GM21825 (cell line): ENCODE data around the gene DCTD.

ENCODE experiments used
- ATAC-seq: cut with Tn5 transposase; IDR thresholded peaks from one replicate; pipeline ENCODE4 v1.9.1; 2021; ENCODE audit warnings: mild to moderate bottlenecking, moderate library complexity; ENCODE audit not compliant: unreplicated experiment

Gene DCTD

DNA sequence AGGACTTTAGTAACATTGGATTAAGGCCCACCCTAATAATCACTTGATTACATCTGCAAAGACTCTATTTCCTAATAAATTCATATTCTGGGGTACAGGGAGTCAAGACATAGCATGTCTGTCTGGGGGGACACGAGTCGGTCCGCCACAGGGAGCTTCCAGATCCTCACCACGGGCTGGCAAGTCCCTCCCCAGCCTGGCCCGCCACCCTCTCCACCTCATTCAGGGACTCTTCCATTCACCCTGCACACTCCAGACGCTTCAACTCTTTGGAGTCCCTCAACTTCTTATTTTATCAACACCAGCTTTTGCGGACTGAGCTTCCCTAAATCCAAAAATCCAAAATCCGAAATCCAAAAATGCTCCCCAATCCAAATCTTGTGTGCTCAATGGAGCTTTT is 71.2 kb downstream of the DCTD start:
- no peak for ATAC-seq

DNA sequence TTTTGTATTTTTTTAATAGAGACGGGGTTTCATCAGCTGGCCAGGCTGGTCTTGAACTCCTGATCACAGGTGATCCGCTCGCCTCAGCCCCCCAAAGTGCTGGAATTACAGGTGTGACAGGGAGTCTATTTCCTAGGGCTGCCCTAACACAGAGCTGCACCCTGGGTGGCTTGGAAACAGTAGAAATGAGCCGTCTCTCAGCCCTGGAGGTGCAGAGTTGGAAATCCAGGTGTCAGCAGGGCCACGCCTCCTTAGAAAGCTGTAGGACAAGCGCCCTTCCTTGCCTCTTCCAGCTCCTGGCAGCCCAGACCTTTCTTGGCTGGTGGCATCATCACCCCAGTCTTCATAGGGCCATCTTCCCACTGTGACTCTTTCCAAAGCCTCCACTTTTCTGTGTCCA is 71.6 kb downstream of the DCTD start:
- no peak for ATAC-seq

DNA sequence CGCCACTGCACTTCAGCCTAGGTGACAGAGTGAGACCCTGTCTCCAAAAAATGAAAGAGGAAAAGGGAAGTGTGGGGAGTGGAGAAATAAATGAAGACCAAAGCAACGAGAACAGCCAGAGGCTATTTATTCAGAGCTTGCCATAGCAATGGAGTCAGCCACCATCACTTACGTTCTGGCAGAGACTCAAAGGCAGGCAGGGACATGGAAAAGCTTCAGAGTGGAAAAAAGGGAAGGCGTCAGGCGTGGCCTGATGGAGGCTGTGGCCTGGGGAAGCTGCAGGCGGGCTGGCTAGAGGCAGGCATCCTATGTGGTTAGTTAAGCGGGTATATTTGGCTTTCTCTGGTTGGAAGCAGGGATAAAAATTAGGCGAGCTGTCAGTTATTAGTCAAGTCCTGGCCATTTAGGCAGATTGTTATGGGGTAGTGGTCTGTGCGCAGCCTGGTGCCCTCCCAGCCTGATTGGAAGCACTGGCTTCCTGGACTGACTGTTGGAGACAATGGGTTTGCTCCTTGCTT is 73.3 kb downstream of the DCTD start:
- ATAC-seq, result no peak

DNA sequence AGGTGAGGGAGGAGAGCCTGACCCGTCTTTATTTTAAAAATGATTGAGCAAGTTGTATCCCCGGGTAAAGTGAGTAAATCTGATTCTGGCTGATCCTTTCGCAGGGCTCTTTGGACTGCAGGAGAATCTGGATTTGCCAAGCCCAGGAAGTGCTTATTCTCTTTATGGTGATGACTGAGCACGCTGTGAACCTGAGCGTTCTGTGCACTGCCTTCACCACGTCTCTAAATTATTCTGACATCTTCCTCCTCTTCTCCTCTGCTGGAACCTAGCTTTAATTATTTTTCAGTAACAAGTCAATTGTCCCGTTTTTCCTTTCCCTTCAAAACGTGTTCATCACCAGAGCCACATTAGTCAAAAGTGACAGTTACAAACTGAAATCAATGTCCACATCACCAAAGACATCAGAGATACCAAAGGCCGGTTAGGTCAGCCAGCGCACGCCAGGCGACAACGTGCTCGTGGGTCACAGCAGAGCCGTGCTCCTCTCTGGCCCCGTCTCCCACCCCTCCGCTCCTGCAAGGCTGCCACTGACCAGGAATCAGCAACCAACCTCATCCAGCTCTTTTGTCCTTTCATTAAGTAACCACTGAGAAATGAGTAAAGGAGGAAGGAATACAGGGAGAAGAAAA is 74.3 kb downstream of the DCTD start:
- ATAC-seq, result no peak

DNA sequence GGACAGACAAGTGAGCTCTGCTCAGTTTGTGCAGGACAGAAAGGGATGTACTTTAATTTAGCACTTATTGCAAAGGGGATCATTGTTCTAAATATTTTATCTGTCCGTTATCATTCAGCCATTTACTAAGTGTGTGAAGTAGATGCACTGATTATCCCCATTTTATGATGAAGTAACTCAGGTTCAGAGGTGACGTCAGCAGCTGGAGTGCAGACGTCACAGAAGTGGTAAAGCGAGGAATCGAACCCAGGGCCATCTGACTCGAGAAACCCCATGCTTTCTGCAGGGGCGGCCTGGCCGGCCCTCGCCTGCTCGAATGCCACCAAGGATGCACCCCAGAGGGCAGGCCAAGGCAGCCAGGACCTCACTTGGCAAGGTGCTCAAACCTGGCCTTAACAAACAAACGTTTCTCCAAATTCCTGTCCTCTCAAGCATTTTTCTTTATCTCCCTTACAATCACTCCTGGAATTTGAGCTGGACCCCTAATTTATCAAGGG is 75.0 kb downstream of the DCTD start:
- ATAC-seq, result no peak

DNA sequence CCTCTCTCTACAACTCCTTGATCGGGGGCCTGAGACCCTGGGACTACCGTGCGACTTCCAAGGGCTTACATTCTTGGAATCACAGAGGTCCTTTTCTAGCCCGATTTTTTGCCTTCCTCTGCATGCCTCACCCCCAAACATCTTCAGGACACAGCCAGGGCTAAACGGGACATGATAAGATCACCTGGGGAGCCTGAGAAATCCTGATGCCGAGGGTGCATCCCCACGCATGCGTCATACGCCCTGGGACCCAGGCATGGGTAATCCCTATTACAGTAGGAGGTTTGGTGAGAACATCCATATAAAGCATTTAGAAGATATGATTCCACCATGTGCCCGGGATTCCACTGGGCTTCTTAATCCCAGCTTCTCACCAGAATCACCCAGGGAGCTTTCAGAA is 77.1 kb downstream of the DCTD start:
- no peak for ATAC-seq
